HL-60/S4 treated with phorbol 12-myristate 13-acetate at 8.2 ng/mL for 4 days and 3 days (cell line): ENCODE measurements around the gene NCMAP.
"Not testable (repeated sequence)": the region's sequence is repeated elsewhere in the genome, so short reads cannot be mapped to it uniquely, and the experiment has no call there.

Experiments used
- in situ Hi-C: fragments of 300-500 bp; cut with MboI; formaldehyde crosslinking; loops from 2 replicates; pipeline ENCODE4 v1.15.0; 2022; ENCODE audit warnings: low sequenced_read_pairs

Gene NCMAP

GRCh38 chr1:24541711-24542346 is 14.1 kb upstream of the NCMAP start:
- in situ Hi-C loops: no loop called here

GRCh38 chr1:24544239-24544638 is 11.6 kb upstream of the NCMAP start:
- in situ Hi-C loops: no loop called here

- in situ Hi-C loops: no loop called here
These were observed 10.2 kb upstream of the NCMAP start for GRCh38 chr1:24545662-24546061.

GRCh38 chr1:24547195-24547594 is 8.7 kb upstream of the NCMAP start:
- in situ Hi-C loops: no loop called here

- in situ Hi-C loops: no loop called here
These were observed 7.8 kb upstream of the NCMAP start for GRCh38 chr1:24548070-24548469.

- in situ Hi-C loops: not testable (repeated sequence)
These were observed 6.7 kb upstream of the NCMAP start for GRCh38 chr1:24549210-24549609.

- in situ Hi-C loops: no loop called here
These were observed 4.5 kb upstream of the NCMAP start for GRCh38 chr1:24551290-24551959.

GRCh38 chr1:24551960-24552571 is 3.8 kb upstream of the NCMAP start:
- in situ Hi-C loops: no loop called here

- in situ Hi-C loops: no loop called here
These were observed 2.0 kb upstream of the NCMAP start for GRCh38 chr1:24553931-24554330.

GRCh38 chr1:24554714-24555113 is 1.2 kb upstream of the NCMAP start:
- in situ Hi-C loops: no loop called here

GRCh38 chr1:24556414-24556795 is 518 bp downstream of the NCMAP start:
- in situ Hi-C loops: no loop called here

GRCh38 chr1:24557220-24557619 is 1.3 kb downstream of the NCMAP start:
- in situ Hi-C loops: no loop called here

- in situ Hi-C loops: no loop called here
These were observed 1.8 kb downstream of the NCMAP start for GRCh38 chr1:24557711-24558131.

GRCh38 chr1:24558455-24558854 is 2.6 kb downstream of the NCMAP start:
- in situ Hi-C loops: no loop called here

- in situ Hi-C loops: no loop called here
These were observed 3.3 kb downstream of the NCMAP start for GRCh38 chr1:24558902-24559791.

GRCh38 chr1:24560361-24560760 is 4.5 kb downstream of the NCMAP start:
- in situ Hi-C loops: no loop called here

- in situ Hi-C loops: no loop called here
These were observed 6.7 kb downstream of the NCMAP start for GRCh38 chr1:24562625-24563024.

- in situ Hi-C loops: no loop called here
These were observed 8.8 kb downstream of the NCMAP start for GRCh38 chr1:24564695-24565094.

GRCh38 chr1:24566236-24566867 is 10.5 kb downstream of the NCMAP start:
- in situ Hi-C loops: no loop called here

GRCh38 chr1:24567792-24568388 is 12.0 kb downstream of the NCMAP start:
- in situ Hi-C loops: no loop called here
